VCaP (cell line): ENCODE results near the gene NOXA1.
A peak's percentile ranks its signal among the peaks of the same experiment; 100 is the strongest.

Source experiments
- H3K27ac ChIP-seq: fragments of 450-650 bp; 2 replicates; pipeline ENCODE4 v1.5.1; 2017
- CTCF ChIP-seq: fragments of 450-650 bp; conservative IDR thresholded peaks from 2 replicates; pipeline ENCODE4 v1.5.1; 2017; ENCODE audit warnings: mild to moderate bottlenecking, moderate library complexity

NOXA1 gene

GRCh38 chr9:137391411-137391754, 31.8 kb upstream of the NOXA1 start:
- peak overlapping the region; percentile 68 for H3K27ac ChIP-seq
- TF ChIP-seq CTCF: no peak

- TF ChIP-seq CTCF: no peak
- H3K27ac ChIP-seq: no peak overlapping the region
Measured at GRCh38 chr9:137392232-137393007, 30.8 kb upstream of the NOXA1 start.

GRCh38 chr9:137393176-137394150, 29.7 kb upstream of the NOXA1 start:
- TF ChIP-seq CTCF: no peak
- H3K27ac ChIP-seq: no peak overlapping the region

GRCh38 chr9:137394866-137395665, 28.1 kb upstream of the NOXA1 start:
- TF ChIP-seq CTCF: no peak
- H3K27ac ChIP-seq: no peak overlapping the region

GRCh38 chr9:137395666-137396010, 27.6 kb upstream of the NOXA1 start:
- no peak overlapping the region for H3K27ac ChIP-seq
- TF ChIP-seq CTCF: no peak

GRCh38 chr9:137396227-137396626, 27.0 kb upstream of the NOXA1 start:
- H3K27ac ChIP-seq: no peak overlapping the region
- TF ChIP-seq CTCF: no peak
